GM12891 (cell line): ENCODE measurements around the gene RASL12.

Source experiments
- PAX5 ChIP-seq: IDR thresholded peaks from 2 replicates; pipeline ENCODE4 v1.6.1; 2011; ENCODE audit warnings: low read length, moderate library complexity, mild to moderate bottlenecking; ENCODE audit not compliant: insufficient read depth, severe bottlenecking
- POLR2A ChIP-seq: IDR thresholded peaks from 2 replicates; pipeline ENCODE4 v1.6.1; 2011; ENCODE audit warnings: low read depth, low read length, control low read depth
- POLR2AphosphoS5 ChIP-seq: IDR thresholded peaks from 2 replicates; pipeline ENCODE4 v1.6.1; 2011; ENCODE audit warnings: low read depth, low read length, control low read depth
- POU2F2 ChIP-seq: IDR thresholded peaks from 2 replicates; pipeline ENCODE4 v1.6.1; 2011; ENCODE audit warnings: low read depth, mild to moderate bottlenecking, control low read depth, low read length, moderate library complexity
- SPI1 ChIP-seq: IDR thresholded peaks from 2 replicates; pipeline ENCODE4 v1.6.1; 2011; ENCODE audit warnings: low read depth, low read length, control low read depth
- TAF1 ChIP-seq: IDR thresholded peaks from 2 replicates; pipeline ENCODE4 v1.6.1; 2011; ENCODE audit warnings: low read depth, low read length, control low read depth

- no peak for TF ChIP-seq POLR2A
- TF ChIP-seq POLR2AphosphoS5: no peak
- no peak for TF ChIP-seq TAF1
- TF ChIP-seq POU2F2: no peak
- TF ChIP-seq SPI1: no peak
- TF ChIP-seq PAX5: no peak
These were observed 33.7 kb upstream of the RASL12 start for GRCh38 chr15:65101411-65101890.
